ENCODE results near the gene INSYN2A.
A peak's percentile ranks its signal among the peaks of the same experiment; 100 is the strongest.

Gene INSYN2A

DNA sequence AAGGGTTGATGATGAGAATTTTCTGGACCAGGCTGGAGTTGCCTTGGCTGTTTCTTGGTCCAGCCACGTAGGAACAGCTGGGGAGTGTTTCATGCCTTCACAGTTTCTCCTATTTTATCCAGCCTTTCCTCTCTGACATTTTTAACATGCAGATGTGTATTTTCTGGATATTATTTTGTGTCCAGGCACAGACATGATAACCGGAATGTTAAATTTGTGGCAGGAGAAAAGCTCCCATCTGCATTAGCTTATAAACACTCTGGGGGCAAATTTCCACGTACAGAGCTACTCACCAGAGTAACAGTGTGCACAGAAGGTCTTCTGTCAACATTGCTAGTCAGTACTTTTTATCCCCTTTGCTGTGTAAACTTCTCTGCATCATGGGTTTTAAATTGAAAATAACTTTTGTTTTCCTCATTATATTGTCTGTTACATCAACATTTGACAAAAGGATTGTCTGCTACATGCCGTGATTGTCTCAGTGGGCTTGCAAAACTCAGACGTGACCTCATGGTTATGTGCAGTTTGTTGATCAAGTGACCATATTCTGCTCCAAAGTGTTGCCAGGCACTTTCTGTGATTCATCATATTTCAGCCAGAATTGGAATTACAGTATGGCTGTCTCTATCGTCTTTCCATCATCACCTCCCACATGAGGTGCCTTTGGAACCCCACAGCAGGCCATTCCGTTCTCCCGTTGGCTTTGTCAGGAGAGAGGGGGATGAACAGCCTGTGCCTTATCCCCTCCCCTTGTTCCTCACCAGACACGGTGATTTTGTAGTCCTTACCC is 41.4 kb downstream of the INSYN2A start:
- peak; percentile 25 for DNase-seq (ENCODE audit: low spot score)

DNA sequence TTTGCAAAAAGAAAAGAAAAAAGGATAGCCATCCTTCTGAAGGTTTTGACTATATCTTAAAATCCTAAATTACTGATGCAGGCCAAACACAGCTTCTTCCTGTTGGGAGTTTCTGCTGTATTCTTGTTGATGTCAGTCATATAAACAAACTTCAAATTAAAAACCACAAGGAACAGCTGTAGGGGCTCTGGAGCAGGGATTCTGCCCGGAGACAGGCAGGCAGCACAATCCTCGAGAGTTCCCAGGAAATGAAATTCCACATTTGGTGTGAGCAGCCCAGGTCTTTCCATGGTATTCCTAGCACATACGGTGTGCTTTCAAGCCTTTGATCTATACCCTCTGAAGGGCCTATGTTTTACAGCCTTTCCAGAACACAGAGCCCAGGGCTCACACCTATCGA is 43.2 kb downstream of the INSYN2A start:
- DNase-seq (ENCODE audit: low spot score), result peak; percentile 43

DNA sequence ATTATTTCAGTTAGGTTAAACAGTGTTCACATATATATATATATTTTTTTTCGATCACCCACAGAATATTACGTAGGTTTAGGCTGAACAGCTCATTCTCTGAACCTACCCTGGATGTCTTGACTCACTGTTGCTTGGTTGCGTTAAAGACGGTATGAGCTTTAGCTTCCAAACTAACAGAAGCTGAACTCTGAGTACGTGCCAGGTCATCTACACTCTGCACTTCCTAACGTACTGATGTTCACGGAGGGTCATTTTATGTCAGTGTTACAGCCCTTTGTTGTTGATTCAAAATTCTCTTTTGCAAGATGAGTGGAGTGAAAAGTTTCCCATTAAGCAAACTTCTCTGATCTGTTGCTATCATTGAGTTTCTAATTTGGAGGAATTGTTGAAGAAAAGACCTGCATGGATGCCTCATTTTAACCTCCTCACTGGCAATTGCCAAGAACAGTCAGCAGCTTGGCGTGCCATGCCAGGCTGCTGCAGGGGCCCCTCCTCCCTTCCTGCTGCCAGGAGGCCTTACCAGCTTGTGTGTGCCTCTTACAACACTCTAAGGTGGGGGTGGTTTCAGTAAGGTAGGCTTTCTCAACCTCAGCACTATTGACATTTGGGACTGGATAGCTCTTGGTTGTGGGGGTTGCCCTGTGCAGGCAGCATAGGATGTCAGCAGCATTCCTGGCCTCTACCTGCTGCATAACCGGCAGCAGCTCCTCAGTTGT is 44.3 kb downstream of the INSYN2A start:
- DNase-seq (ENCODE audit: low spot score), result no peak

DNA sequence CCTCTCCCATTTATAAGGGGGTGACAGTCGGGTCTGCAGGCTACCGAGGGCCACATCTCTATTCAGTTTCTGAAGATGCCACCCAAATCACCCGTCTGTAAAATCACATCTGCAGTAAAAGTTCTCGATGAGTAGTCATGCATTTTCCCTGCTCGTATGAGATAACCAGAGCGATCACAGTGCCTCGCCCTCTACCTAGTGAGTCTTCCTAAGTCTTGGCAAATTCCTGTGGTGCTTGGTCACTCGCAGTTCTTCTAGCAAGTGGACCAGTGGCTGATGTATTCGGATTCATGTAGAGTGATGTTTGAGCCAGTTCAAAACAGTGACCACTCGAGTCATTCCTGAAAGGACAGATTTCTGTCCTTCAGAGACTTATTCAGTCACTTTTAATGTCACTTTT is 44.9 kb downstream of the INSYN2A start:
- DNase-seq (ENCODE audit: low spot score), result no peak

DNA sequence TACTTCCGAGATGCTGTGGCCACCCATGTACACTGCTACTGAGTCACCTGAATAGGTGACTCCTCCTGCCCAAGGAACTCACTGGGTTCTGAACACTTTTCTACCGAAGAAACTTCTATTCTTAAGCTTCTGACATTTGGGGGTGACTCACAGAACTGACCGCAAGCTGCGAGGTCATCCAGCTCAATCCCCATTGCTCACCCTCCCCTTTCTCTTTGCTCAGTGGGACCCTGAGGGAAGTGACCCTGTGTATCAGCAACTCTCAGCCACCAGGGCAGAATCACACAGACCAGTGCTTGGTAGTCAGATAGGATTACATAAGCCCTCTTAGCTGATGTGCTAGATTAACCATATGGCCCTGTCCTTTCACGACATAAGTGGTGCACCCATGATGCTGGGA is 46.3 kb downstream of the INSYN2A start:
- DNase-seq (ENCODE audit: low spot score), result peak; percentile 34

DNA sequence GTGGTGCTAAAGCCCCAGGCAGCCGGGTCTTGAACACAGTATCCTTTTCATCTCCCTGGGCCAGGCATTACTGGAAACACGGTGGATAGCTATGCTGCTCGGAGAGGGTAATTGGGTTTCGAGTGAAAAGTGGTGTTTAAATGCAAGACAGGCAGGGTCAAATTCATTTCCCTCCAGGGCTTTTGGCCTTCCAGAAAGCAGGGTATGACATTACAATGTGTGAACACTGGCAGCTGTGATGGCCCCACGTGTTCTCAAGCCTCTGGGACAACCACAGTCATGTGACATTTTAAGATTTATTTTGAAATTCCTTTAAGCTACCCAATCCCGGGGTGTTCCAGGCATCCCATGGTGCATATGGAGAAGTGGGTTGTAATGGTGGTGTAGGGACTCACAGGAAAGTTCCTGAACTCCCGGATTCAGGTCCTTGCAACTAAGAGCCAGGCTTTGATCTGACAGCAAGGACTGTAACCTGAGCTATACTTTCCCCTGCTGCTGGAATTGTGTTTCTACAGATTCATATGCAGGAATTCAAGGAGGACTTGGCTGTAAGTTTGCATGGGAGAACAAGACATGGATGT is 46.8 kb downstream of the INSYN2A start:
- no peak for DNase-seq (ENCODE audit: low spot score)

DNA sequence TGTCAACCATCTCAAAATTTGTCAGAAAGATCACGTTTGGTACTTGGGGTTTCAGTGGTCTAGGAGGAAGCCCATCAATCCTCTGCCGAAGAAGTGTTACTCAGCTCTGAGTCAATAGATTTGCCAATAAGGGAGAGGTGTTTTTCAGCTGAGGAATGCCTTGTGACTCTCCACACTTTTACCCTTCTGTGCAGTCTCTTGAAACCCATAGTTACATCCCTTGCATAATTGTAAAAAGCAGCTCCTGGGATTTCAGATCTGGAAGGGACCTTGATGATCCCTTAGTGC is 47.5 kb downstream of the INSYN2A start:
- peak; percentile 62 for DNase-seq (ENCODE audit: low spot score)

DNA sequence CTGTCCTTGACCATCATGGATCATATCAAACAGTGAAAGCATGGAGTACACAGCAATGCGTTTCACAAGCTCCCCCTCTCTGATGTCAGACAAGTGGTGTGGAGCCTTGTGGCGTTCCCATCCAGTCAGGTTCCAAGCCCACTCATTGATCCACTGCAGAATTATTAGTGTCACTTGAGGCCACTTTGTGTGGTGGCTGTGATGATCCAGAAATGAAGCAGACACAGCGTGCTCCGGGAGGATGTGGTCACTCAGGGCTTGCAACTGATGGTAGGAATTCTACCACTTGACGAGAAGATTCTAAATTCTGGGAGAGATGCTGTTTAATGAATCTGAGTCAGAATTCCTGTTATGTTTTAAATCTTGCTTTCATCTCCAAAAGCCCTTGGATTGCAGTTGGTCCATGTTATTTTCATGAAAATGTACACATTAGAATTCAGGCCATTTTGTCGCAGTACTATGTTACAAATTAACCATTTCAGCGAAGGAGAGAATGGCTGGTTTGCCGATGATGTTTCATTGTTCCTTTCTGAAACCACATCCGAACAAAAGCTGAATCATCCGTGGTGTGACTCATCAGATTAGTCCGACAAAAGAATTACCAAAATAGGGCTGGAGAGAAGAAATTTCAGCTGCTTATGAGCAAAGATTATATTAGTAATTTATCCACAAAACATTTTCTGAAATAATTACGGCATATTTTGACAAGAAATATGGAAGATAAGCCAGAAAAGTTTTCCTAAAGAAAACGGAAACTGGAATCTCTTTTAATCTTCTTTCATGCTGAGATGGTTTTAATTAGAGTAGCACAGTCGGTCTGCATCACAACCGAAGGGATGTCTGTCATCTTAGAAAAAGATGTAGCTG is 48.1 kb downstream of the INSYN2A start:
- peak; percentile 41 for DNase-seq (ENCODE audit: low spot score)

DNA sequence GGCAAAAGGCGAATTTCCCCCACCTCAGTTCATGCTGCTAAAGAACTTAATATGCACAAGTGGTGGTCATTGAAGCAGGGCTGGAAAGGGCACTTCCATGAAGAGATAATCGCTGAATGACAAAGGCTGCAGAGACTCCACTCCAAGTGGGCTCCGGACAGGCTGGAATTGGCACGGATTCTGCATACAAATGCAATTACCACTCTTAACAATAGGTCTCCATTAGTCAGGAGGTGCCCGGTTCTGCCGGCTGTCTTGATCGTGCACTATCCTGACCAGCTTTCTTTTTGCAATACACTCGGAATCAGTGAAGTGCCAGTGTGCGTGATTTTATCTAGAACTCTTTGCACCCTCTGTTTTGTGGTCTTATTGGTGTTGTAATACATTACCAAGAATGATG is 49.7 kb downstream of the INSYN2A start:
- no peak for DNase-seq (ENCODE audit: low spot score)
